Right hindlimb (tissue), 1 donor: ENCODE results near the gene NEK9.
A peak's percentile ranks its signal among the peaks of the same experiment; 100 is the strongest.

Experiments
- DNase-seq: peaks from one replicate; pipeline ENCODE4 v3.0.0-alpha.2; 2018

The NEK9 gene

DNA sequence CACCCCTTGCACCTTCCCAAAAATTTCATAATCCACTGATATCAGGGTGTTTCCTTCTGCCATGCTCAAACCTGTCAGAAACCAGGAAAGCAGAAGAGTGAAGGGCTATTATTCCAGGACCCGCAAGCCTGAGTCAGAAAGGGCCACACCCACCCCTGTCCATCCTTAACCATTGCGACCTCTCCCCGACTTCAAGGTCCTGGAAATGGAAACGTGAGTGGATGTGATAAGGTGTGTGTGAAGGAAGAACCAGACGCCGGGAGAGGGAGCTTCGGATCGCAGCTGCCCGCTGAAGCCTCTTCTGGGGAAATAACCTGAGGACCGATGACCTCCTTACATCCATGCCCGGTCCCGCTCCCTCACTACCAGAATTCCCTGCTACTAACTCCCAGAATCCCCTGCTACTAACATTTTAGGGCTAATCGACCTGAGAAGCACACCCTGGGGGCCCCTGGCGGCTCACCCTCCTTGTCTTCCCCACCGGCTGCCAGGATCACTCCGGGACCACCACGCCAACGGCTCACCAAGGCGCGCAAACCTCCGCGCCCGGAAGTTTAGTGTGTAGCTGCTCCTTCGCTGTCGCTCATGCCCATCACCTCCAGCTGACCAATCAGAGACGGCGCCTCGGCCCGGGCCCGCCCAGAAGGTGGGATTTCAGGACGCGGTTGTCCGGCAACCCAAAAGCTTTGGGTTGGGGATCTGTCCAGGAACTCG, 63.2 kb downstream of the NEK9 start, which contains the start of gene ACYP1:
Gene ACYP1 (minus strand): TSS at position 534 of the 714 bp plus-strand sequence. CDS start 471 bp downstream, at position 63.
- peak; percentile 97 for DNase-seq

GRCh38 chr14:75063013-75063412, 63.8 kb downstream of the NEK9 start:
- DNase-seq: no peak

DNA sequence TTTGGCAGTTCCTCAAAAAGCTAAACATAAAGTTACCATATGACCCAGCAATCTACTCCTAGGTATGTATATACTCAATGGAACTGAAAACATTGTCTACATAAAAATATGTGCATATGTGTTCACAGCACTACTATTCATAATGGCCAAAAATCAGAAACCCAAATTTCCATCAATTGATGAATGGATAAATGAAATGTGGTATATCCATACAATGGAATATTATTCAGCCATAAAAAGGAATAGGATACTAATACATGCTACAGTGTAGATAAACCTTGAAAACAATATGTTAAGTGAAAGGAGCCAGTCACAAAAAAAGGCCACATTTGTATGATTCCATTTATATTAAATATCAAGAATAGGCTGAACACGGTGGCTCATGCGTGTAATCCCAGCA, 66.4 kb downstream of the NEK9 start:
- DNase-seq: no peak

DNA sequence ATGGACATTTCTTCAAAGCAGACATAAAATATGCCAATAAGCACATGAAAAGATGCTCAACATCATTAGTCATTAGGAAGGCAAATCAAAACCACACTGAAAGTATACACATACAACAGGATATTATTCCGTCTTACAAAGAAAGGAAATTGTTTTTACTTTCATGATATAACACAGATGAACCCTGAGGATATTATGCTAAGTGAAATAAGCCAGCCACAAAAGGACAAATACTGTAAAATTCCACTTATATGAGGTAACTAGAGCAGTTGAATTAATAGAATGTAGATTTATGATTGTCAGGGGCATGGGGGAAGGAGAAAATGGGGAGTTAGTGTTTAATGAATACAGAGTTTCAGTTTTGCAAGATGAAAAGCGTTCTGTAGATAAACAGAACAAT, 67.2 kb downstream of the NEK9 start:
- DNase-seq: no peak

- DNase-seq: no peak
These were observed 72.4 kb downstream of the NEK9 start for GRCh38 chr14:75054421-75054820.

- no peak for DNase-seq
These were observed 73.2 kb downstream of the NEK9 start for GRCh38 chr14:75053396-75054291.

DNA sequence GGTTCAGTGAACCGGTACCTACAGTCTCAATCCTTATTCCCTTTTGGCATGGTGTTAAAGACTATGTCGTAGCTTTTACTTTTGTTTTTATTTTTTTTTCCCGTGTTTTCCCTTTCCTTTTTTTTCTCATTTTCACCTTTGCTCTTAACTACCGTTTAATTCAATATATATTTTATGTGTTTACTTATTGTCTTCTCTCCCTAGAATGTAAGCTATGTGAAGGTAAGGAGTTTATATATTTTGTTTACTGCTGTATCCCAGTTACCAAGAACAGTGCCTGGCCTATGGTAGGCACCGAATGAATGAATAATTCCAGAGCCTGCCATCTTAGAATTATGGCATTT, 75.3 kb downstream of the NEK9 start:
- no peak for DNase-seq

GRCh38 chr14:75050852-75051555, 75.8 kb downstream of the NEK9 start, which contains the start of gene MLH3:
Gene MLH3 (minus strand): TSS chr14:75051467. CDS start chr14:75049655, 1,812 bp downstream.
- DNase-seq: peak; percentile 87

GRCh38 chr14:75049731-75050201, 77.1 kb downstream of the NEK9 start:
- no peak for DNase-seq

DNA sequence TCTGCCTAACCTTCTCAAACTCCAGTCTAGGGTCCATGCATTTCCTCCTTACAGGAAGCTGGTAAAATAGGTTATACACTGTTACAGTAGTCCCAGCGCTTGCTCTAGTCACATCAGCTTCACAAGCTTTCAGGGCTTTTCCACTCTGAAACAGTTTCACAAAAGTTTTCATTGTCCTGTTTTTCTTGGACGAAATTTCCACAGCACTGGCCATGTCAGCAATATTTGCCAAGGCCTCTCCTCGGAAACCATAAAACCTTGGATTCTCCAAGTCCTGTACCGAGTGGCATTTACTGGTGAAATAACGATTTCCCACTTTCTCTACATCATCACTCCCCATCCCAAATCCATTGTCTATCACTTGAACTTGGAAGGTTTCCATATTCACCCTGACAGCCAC, 77.7 kb downstream of the NEK9 start:
- no peak for DNase-seq

DNA sequence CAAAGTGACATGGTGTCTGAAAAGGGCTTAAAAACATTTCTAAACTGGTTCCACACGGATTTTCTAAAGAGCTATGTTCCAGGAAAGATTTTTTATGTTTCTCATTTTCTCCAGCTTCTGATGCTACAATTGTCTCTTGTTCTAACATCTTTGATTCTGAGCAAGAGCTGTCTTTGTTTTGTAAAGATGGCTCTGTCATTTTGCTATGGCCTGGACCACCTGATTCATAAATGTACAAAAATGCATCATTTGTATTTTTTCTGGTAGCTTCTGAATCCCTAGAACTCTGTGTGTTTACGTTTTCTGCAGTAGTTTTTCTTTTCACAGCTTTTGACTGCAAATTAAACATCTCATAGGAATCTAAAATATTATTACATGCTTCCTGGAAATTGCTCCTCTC, 78.7 kb downstream of the NEK9 start:
- DNase-seq: no peak

- DNase-seq: no peak
These were observed 79.3 kb downstream of the NEK9 start for GRCh38 chr14:75047506-75047905.

DNA sequence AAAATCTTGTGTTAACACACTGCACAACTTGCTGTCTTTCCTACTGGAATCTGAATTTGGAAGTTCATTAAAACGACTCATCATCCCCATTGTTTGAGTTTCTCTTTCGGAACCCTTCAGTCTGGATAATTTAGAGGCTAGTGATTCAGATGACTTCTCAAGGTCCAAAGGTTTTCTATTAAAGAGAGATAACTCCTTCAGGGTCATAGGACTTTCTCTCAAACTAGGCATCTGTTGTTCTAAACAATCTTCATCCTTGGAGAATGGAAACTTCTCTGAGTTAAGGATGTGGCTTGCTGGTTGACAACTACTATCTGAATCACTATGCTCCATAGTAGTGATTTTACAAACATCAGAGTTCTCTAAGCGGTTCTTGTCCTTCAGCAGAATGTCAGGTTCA, 79.9 kb downstream of the NEK9 start:
- no peak for DNase-seq

DNA sequence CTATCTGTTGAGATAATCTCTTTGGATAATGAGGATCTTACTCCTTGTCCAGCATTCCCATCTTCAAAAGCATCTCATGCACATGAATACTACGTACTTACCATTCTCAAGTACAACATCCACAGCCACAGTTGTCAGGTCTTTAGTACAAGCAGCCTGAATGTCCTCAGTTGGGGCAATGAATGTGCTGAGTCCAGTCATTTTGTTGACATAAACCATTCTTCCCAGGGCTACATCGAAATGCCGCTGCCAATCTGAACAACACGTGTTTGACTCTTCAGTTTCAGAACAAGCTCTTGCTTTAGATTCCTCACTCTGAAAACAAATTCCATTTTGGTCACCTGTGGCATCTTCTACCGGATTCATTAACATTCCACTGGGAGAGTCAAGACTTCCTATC, 80.6 kb downstream of the NEK9 start:
- no peak for DNase-seq

- peak; percentile 21 for DNase-seq
These were observed 82.1 kb downstream of the NEK9 start for GRCh38 chr14:75044752-75045151.

- no peak for DNase-seq
These were observed 82.5 kb downstream of the NEK9 start for GRCh38 chr14:75044322-75044721.

- no peak for DNase-seq
These were observed 84.8 kb downstream of the NEK9 start for GRCh38 chr14:75042035-75042434.

DNA sequence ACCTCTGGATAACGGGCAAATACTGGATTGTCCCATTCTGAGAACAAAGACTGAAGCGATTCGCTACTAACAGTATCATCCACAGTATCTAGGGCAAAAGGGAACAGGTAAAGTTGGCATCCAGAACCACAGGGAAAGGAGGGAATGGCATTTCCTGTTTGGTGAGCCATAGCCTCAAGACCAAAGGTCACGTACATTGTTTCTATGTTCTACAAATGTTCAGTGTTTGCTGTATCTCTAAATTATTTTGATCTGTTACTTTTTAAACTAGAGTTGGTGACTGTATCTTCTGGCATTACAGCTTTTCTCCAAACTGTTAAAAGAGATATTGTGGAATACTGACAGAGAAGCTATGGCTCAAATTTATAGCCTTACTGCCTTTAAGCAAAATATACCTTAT, 85.2 kb downstream of the NEK9 start:
- DNase-seq: no peak

- no peak for DNase-seq
These were observed 85.9 kb downstream of the NEK9 start for GRCh38 chr14:75040959-75041358.

- no peak for DNase-seq
These were observed 86.3 kb downstream of the NEK9 start for GRCh38 chr14:75040507-75040906.

- DNase-seq: no peak
These were observed 93.9 kb downstream of the NEK9 start for GRCh38 chr14:75032939-75033338.

GRCh38 chr14:75030147-75030546, 96.7 kb downstream of the NEK9 start:
- DNase-seq: no peak
